GM12891 (cell line): ENCODE results near the gene CCDC38.

Source experiments
- POLR2A ChIP-seq: IDR thresholded peaks from 2 replicates; pipeline ENCODE4 v1.6.1; 2011; ENCODE audit warnings: low read depth, low read length, control low read depth
- POLR2AphosphoS5 ChIP-seq: IDR thresholded peaks from 2 replicates; pipeline ENCODE4 v1.6.1; 2011; ENCODE audit warnings: low read depth, low read length, control low read depth
- POU2F2 ChIP-seq: IDR thresholded peaks from 2 replicates; pipeline ENCODE4 v1.6.1; 2011; ENCODE audit warnings: low read depth, mild to moderate bottlenecking, control low read depth, low read length, moderate library complexity
- SPI1 ChIP-seq: IDR thresholded peaks from 2 replicates; pipeline ENCODE4 v1.6.1; 2011; ENCODE audit warnings: low read depth, low read length, control low read depth
- TAF1 ChIP-seq: IDR thresholded peaks from 2 replicates; pipeline ENCODE4 v1.6.1; 2011; ENCODE audit warnings: low read depth, low read length, control low read depth

- TF ChIP-seq POLR2A: no peak
- no peak for TF ChIP-seq POLR2AphosphoS5
- TF ChIP-seq SPI1: no peak
- TF ChIP-seq TAF1: no peak
- TF ChIP-seq POU2F2: no peak
Measured at GRCh38 chr12:95955549-95956159, 13.2 kb upstream of the CCDC38 start.
